SK-N-SH (cell line): ENCODE data around the gene VEZF1. TPM values are rescaled to one million over a fixed set of nuclear protein-coding genes. Genes with fewer than 3 reads are reported as not detected.

ENCODE experiments used
- CTCF ChIA-PET: fragments of 300-600, 350-600 bp; formaldehyde crosslinking; extraction: SDS; loops from one replicate; lab custom pipeline; 2021; lab: Yijun Ruan, JAX
- POLR2A ChIA-PET: fragments of 350-600 bp; sonication (Branson Sonifier 250); formaldehyde crosslinking; extraction: SDS; loops from one replicate; lab custom pipeline; 2020; ENCODE audit warnings: antibody characterized with exemption, inconsistent platforms; lab: Yijun Ruan, JAX
- DNase-seq: peaks from one replicate; pipeline ENCODE4 v3.0.0; 2012
- H2AFZ ChIP-seq: fragments of 200-600 bp; sonication (generic); 2 replicates; pipeline ENCODE4 v1.8.1; 2016; ENCODE audit warnings: antibody characterized with exemption, mild to moderate bottlenecking, low read depth
- H3F3A ChIP-seq: fragments of 200-600 bp; sonication (generic); replicated peaks from 2 replicates; pipeline ENCODE3; 2016; ENCODE audit warnings: antibody characterized with exemption, mild to moderate bottlenecking; ENCODE audit not compliant: insufficient read depth
- H3K27ac ChIP-seq, 2 experiments: fragments of 200-500 bp in 1 of 2; fragments of 200-600 bp in 1 of 2; sonication (Bioruptor generic) in 1 of 2; sonication (generic), shearing (Covaris generic) in 1 of 2; 2 replicates each; pipeline versions ENCODE4 v1.5.1 to v1.6.1; 2014 to 2016; ENCODE audit warnings: low read depth in 2 of 2, inconsistent platforms in 1 of 2, low read length in 1 of 2, mild to moderate bottlenecking in 1 of 2, mixed read lengths in 1 of 2
- H3K27me3 ChIP-seq: fragments of 200-600 bp; sonication (generic), shearing (Covaris generic); 2 replicates; pipeline ENCODE4 v1.6.1; 2016; ENCODE audit warnings: mixed run types; ENCODE audit not compliant: insufficient read depth
- H3K36me3 ChIP-seq, 2 experiments: fragments of 200-500 bp in 1 of 2; fragments of 200-600 bp in 1 of 2; sonication (Bioruptor generic) in 1 of 2; sonication (generic) in 1 of 2; replicated peaks in 1 of 2; 2 replicates each; pipeline versions ENCODE3 to v1.5.1; 2014 to 2016; ENCODE audit warnings: low read length in 1 of 2, mild to moderate bottlenecking in 1 of 2; ENCODE audit not compliant: insufficient read depth in 2 of 2, control insufficient read depth in 1 of 2
- H3K4me1 ChIP-seq, 2 experiments: fragments of 200-500 bp in 1 of 2; fragments of 200-600 bp in 1 of 2; sonication (Bioruptor generic) in 1 of 2; sonication (generic), shearing (Covaris generic) in 1 of 2; 2 replicates each; pipeline versions ENCODE4 v1.5.1 to v1.6.1; 2014 to 2016; ENCODE audit warnings: low read depth in 1 of 2, low read length in 1 of 2, mixed run types in 1 of 2; ENCODE audit not compliant: insufficient read depth in 2 of 2, control insufficient read depth in 1 of 2
- H3K4me2 ChIP-seq: fragments of 200-600 bp; sonication (generic), shearing (Covaris generic); 2 replicates; pipeline ENCODE4 v1.6.1; 2017; ENCODE audit warnings: mixed run types
- H3K4me3 ChIP-seq, 2 experiments: fragments of 200-500 bp in 1 of 2; fragments of 200-600 bp in 1 of 2; sonication (Bioruptor generic) in 1 of 2; sonication (generic), shearing (Covaris generic) in 1 of 2; 2 replicates each; pipeline versions ENCODE4 v1.5.1 to v1.8.1; 2014 to 2016; ENCODE audit warnings: low read depth in 2 of 2, inconsistent platforms in 1 of 2, low read length in 1 of 2, mild to moderate bottlenecking in 1 of 2, mixed read lengths in 1 of 2, moderate library complexity in 1 of 2
- H3K79me2 ChIP-seq: fragments of 200-600 bp; sonication (generic); 2 replicates; pipeline ENCODE4 v1.8.1; 2017; ENCODE audit warnings: mild to moderate bottlenecking; ENCODE audit not compliant: insufficient read depth
- H3K9ac ChIP-seq: fragments of 200-600 bp; sonication (generic); 2 replicates; pipeline ENCODE4 v1.6.1; 2017; ENCODE audit warnings: mixed run types
- H3K9me2 ChIP-seq: fragments of 200-600 bp; sonication (generic); 2 replicates; pipeline ENCODE4 v1.6.1; 2017; ENCODE audit warnings: mixed run types
- H3K9me3 ChIP-seq: fragments of 200-600 bp; sonication (generic); 2 replicates; pipeline ENCODE4 v1.6.1; 2017; ENCODE audit warnings: mixed run types, mild to moderate bottlenecking, moderate library complexity
- H4K20me1 ChIP-seq: fragments of 200-600 bp; sonication (generic); 2 replicates; pipeline ENCODE4 v1.6.1; 2017; ENCODE audit warnings: mild to moderate bottlenecking, mixed run types; ENCODE audit not compliant: insufficient read depth
- CHD2 ChIP-seq: fragments of 150-350 bp; IDR thresholded peaks from 2 replicates; pipeline ENCODE4 v1.6.1; 2018; ENCODE audit warnings: low read length; ENCODE audit not compliant: partially characterized antibody
- EP300 ChIP-seq, 2 experiments: IDR thresholded peaks; 2 replicates each; pipeline versions ENCODE4 v1.4.0 to v1.6.1; 2012; ENCODE audit warnings: borderline replicate concordance in 1 of 2, low read depth in 1 of 2, low read length in 1 of 2
- FOSL2 ChIP-seq: IDR thresholded peaks from 2 replicates; pipeline ENCODE4 v1.4.0; 2012; ENCODE audit warnings: low read depth, mild to moderate bottlenecking, moderate library complexity, borderline replicate concordance
- FOXJ3 ChIP-seq: sonication (generic); formaldehyde crosslinking; IDR thresholded peaks from 2 replicates; pipeline ENCODE4 v1.5.1; 2020; ENCODE audit warnings: mild to moderate bottlenecking, missing genetic modification reagents
- FOXM1 ChIP-seq: IDR thresholded peaks from 2 replicates; pipeline ENCODE4 v1.4.0; 2012; ENCODE audit warnings: low read depth, mild to moderate bottlenecking
- GATA2 ChIP-seq: sonication (generic); formaldehyde crosslinking; IDR thresholded peaks from 2 replicates; pipeline ENCODE4 v1.5.0; 2020; ENCODE audit warnings: mild to moderate bottlenecking, missing genetic modification reagents
- JUND ChIP-seq: IDR thresholded peaks from 2 replicates; pipeline ENCODE4 v1.4.0; 2012
- MXI1 ChIP-seq: IDR thresholded peaks from 2 replicates; pipeline ENCODE4 v1.6.1; 2012; ENCODE audit warnings: mild to moderate bottlenecking, low read depth, low read length, improper control_type of control experiment
- NFIC ChIP-seq: IDR thresholded peaks from 2 replicates; pipeline ENCODE4 v1.4.0; 2012; ENCODE audit warnings: borderline replicate concordance
- RAD21 ChIP-seq: IDR thresholded peaks from 2 replicates; pipeline ENCODE4 v1.6.1; 2012; ENCODE audit warnings: mild to moderate bottlenecking, low read length
- RCOR1 ChIP-seq: fragments of 150-350 bp; IDR thresholded peaks from 2 replicates; pipeline ENCODE4 v1.6.1; 2017; ENCODE audit warnings: antibody characterized with exemption, low read length
- SMC3 ChIP-seq: IDR thresholded peaks from 2 replicates; pipeline ENCODE4 v1.6.1; 2012; ENCODE audit warnings: low read depth, low read length, improper control_type of control experiment
- TAF1 ChIP-seq: IDR thresholded peaks from 2 replicates; pipeline ENCODE4 v1.6.1; 2012; ENCODE audit warnings: low read depth, mild to moderate bottlenecking, low read length, moderate library complexity, borderline replicate concordance
- USF2 ChIP-seq: fragments of 150-350 bp; IDR thresholded peaks from 2 replicates; pipeline ENCODE4 v1.6.1; 2017; ENCODE audit warnings: antibody characterized with exemption, low read length, low read depth, borderline replicate concordance
- WGBS: methylation state at CpG from one replicate; pipeline ENCODE4 v1.1.6; 2017; ENCODE audit warnings: low lambda C conversion rate; 5-methylcytosine and 5-hydroxymethylcytosine counted together
- polyA plus RNA-seq, 3 experiments: library from polyadenylated mRNA; depleted of rRNA; stranded (reverse); fragments of >200 nt; gene quantifications; 2 replicates each; pipeline ENCODE4 v1.2.3, GENCODE V29; 2012

VEZF1 gene
- polyA plus RNA-seq, 1 of the 3 experiments (the other 2 are of a cell fraction), result 35.1 TPM

GRCh38 chr17:57972151-57972550 is 15.9 kb downstream of the VEZF1 start:
- no peaks in the 10 kb centered on the region for H3K9me3 ChIP-seq
- POLR2A ChIA-PET, result interaction anchor here (0.9 to 1.4 kb wide), 5 partner anchors 17 to 112 kb away, joined by 3 to 8 read pairs (median 3); partner anchors contain the start of genes CUEDC1 and SRSF1
- peaks cover 21% of the 10 kb centered on the region for H3F3A ChIP-seq
- 80% methylated on average over 1 of the region's 1 CpG for WGBS
- peaks cover 13 to 25% of the 10 kb centered on the region in 2 experiments; a peak in 2 of 4 replicates for H3K4me1 ChIP-seq
- H3K9ac ChIP-seq, result no peak overlapping the region
- no peaks in the 10 kb centered on the region for H3K9me2 ChIP-seq
- H3K79me2 ChIP-seq, result peaks cover 22% of the 10 kb centered on the region
- H3K4me3 ChIP-seq, result no peak overlapping the region
- H2AFZ ChIP-seq, result no peak overlapping the region
- CTCF ChIA-PET, result interaction anchor here (0.7 to 3.2 kb wide), 18 partner anchors 9 to 427 kb away, joined by 3 to 15 read pairs (median 4); no protein-coding TSS in a partner anchor
- DNase-seq, result peak; percentile 72
- 0 out of 2 replicates have a peak, but pooled peaks cover 8% of the 10 kb centered on the region for H4K20me1 ChIP-seq
- peak overlapping the region in 1 of 2 experiments; percentile 72; a peak in 2 of 4 replicates for H3K27ac ChIP-seq
- no peak overlapping the region for H3K4me2 ChIP-seq
- TF ChIP-seq EP300 (IDR thresholded peaks at IDR 0.05; ENCODE audit: borderline replicate concordance in 1 of 2, low read depth in 1 of 2, low read length in 1 of 2) (peak in 1 of 2 experiments; percentile 63; a peak in 2 of 4 replicates), TAF1 (no peak), CHD2 (peak; percentile 54), USF2 (no peak), RAD21 (peak; percentile 32), RCOR1 (peak; percentile 81; the same call in 1 of the 2 replicates), FOSL2 (no peak), MXI1 (0 out of 2 replicates have a peak, but pooled peaks have one; percentile 22), JUND (no peak), NFIC (no peak), GATA2 (peak; percentile 78)
- no peaks in the 10 kb centered on the region for H3K27me3 ChIP-seq
- peaks cover 45 to 48% of the 10 kb centered on the region in 2 experiments for H3K36me3 ChIP-seq

- TF ChIP-seq RCOR1, result peak; percentile 75; the same call in 1 of the 2 replicates
- TF ChIP-seq FOXJ3 (CRISPR knock-in tag), result no peak
- peak; percentile 88 for TF ChIP-seq GATA2
- peak; percentile 76; the same call in 1 of the 2 replicates for TF ChIP-seq MXI1
- TF ChIP-seq CHD2, result peak; percentile 51
- peak in 1 of 2 experiments; percentile 82; a peak in 2 of 4 replicates for TF ChIP-seq EP300 (IDR thresholded peaks at IDR 0.05; ENCODE audit: borderline replicate concordance in 1 of 2, low read depth in 1 of 2, low read length in 1 of 2)
- TF ChIP-seq SMC3, result 0 out of 2 replicates have a peak, but pooled peaks have one; percentile 1
- no peak for TF ChIP-seq JUND
- TF ChIP-seq RAD21, result peak; percentile 29; the same call in 1 of the 2 replicates
- TF ChIP-seq FOXM1, result no peak
- H3K4me1 ChIP-seq, result peaks cover 13 to 25% of the 10 kb centered on the region in 2 experiments; a peak in 2 of 4 replicates
- POLR2A ChIA-PET, result interaction anchor here (0.9 to 1.4 kb wide), 6 partner anchors 17 to 111 kb away, joined by 3 to 8 read pairs (median 3); partner anchors contain the start of genes CUEDC1 and SRSF1
These were observed 16.5 kb downstream of the VEZF1 start for GRCh38 chr17:57971572-57971971.

More at GRCh38 chr17:57971572-57971971, 16.5 kb downstream of the VEZF1 start:
- Histone ChIP-seq H3K9ac (no peak overlapping the region), H3K36me3 (peaks cover 39 to 42% of the 10 kb centered on the region in 2 experiments), H3K27ac (peak overlapping the region; percentile 42 to 72), H2AFZ (no peak overlapping the region), H3K9me3 (no peaks in the 10 kb centered on the region), H3K4me2 (no peak overlapping the region), H3K9me2 (no peaks in the 10 kb centered on the region), H3K4me3 (no peak overlapping the region), H3F3A (peaks cover 21% of the 10 kb centered on the region), H3K27me3 (no peaks in the 10 kb centered on the region), H4K20me1 (0 out of 2 replicates have a peak, but pooled peaks cover 8% of the 10 kb centered on the region), H3K79me2 (peaks cover 16% of the 10 kb centered on the region; the same call in 1 of the 2 replicates)
- WGBS, result 83% methylated on average over 10 of the region's 10 CpGs
- DNase-seq, result peak; percentile 73
- CTCF ChIA-PET, result interaction anchor here (0.7 to 3.2 kb wide), 21 partner anchors 10 to 427 kb away, joined by 3 to 15 read pairs (median 4); no protein-coding TSS in a partner anchor
